ENCODE data around the gene TTLL11. TPM values are rescaled to one million over a fixed set of nuclear protein-coding genes. Genes with fewer than 3 reads are reported as not detected.

TTLL11 gene
- total RNA-seq, 1 experiment from 2014 or later = 2.3 TPM

- Histone ChIP-seq H3F3A (ENCODE audit: insufficient read depth, low read depth) (no peaks in the 10 kb centered on the region), H2AFZ (no peak overlapping the region), H3K4me2 (no peak overlapping the region), H3K27ac (no peak overlapping the region), H3K4me3 (no peak overlapping the region), H3K27me3 (ENCODE audit: insufficient read depth, low read depth) (no peaks in the 10 kb centered on the region), H3K9me3 (ENCODE audit: insufficient read depth, low read depth) (no peaks in the 10 kb centered on the region), H3K9me2 (ENCODE audit: insufficient read depth) (no peaks in the 10 kb centered on the region), H4K20me1 (ENCODE audit: insufficient read depth) (no peaks in the 10 kb centered on the region), H3K79me2 (ENCODE audit: low read depth) (no peaks in the 10 kb centered on the region), H3K4me1 (replicated peaks; ENCODE audit: insufficient read depth) (no peaks in the 10 kb centered on the region), H3K36me3 (ENCODE audit: low read depth) (no peaks in the 10 kb centered on the region)
- ChIA-PET POLR2A (ENCODE audit: unreplicated experiment) (no interaction called here), CTCF (no interaction called here)
- no TSS peak for BruUV-seq (replicated peaks)
- no peak for DNase-seq
- TF ChIP-seq CTCF (conservative IDR thresholded peaks at IDR 0.05) = no peak
- no peak for TF ChIP-seq EZH2 (IDR thresholded peaks at IDR 0.05; ENCODE audit: low read depth)
- intact Hi-C loops (cut with micrococcal nuclease; ENCODE audit: unreplicated experiment) = no loop called here
Measured at GRCh38 chr9:121858788-121859187, 234.3 kb downstream of the TTLL11 start.

DNA sequence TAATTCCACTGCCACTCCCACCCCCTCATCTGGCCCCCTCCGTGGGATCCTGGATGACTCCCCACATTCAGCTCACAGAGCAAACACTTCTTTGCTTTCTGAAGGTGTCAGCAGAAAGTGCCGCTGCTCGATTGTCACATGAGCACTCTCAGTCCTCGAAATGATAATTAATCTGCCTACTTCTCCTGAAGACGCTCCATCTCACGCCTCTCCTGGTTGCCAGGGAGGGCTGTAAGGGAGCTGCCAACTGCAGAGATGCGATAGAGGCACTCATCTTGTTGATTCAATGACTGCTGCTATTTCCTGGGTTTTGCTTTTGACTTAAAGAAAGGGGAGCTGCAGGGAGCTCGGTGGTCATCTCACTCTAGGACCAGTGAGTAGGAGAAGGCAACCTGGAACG is 235.2 kb downstream of the TTLL11 start:
- Histone ChIP-seq H3K9me2 (ENCODE audit: insufficient read depth) (no peaks in the 10 kb centered on the region), H3K36me3 (ENCODE audit: low read depth) (no peaks in the 10 kb centered on the region), H4K20me1 (ENCODE audit: insufficient read depth) (no peaks in the 10 kb centered on the region), H3K4me1 (replicated peaks; ENCODE audit: insufficient read depth) (no peaks in the 10 kb centered on the region), H3K27ac (no peak overlapping the region), H3K27me3 (ENCODE audit: insufficient read depth, low read depth) (no peaks in the 10 kb centered on the region), H3K4me2 (no peak overlapping the region), H3F3A (ENCODE audit: insufficient read depth, low read depth) (no peaks in the 10 kb centered on the region), H2AFZ (no peak overlapping the region), H3K4me3 (no peak overlapping the region), H3K79me2 (ENCODE audit: low read depth) (no peaks in the 10 kb centered on the region), H3K9me3 (ENCODE audit: insufficient read depth, low read depth) (no peaks in the 10 kb centered on the region)
- TF ChIP-seq EZH2 (IDR thresholded peaks at IDR 0.05; ENCODE audit: low read depth) (no peak), CTCF (conservative IDR thresholded peaks at IDR 0.05) (no peak)
- DNase-seq = no peak
- BruUV-seq (replicated peaks) = no TSS peak
- ChIA-PET CTCF (no interaction called here), POLR2A (ENCODE audit: unreplicated experiment) (no interaction called here)
- intact Hi-C loops (cut with micrococcal nuclease; ENCODE audit: unreplicated experiment) = no loop called here

DNA sequence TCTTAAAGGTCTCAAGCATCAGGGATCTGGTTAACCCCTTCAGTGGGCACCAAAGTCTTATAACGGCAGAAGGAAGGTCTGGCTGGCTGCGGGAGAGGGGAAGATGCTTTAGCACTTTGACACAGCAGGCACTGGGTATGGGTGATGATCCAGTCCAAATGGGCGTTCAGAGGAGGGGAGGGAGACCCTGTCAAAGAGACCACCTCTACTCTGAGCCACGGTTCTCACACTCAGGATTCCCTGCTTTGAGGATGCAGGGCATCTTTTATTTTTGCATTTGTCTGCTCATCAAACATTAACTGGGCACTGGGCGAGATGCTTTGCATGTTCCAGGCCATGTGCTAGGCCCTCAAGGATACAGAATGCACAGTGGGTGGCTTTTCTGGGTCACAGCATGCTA is 237.6 kb downstream of the TTLL11 start:
- no TSS peak for BruUV-seq (replicated peaks)
- H2AFZ ChIP-seq = no peak overlapping the region
- H3K9me3 ChIP-seq (ENCODE audit: insufficient read depth, low read depth) = no peaks in the 10 kb centered on the region
- H3K4me2 ChIP-seq = no peak overlapping the region
- H3K36me3 ChIP-seq (ENCODE audit: low read depth) = no peaks in the 10 kb centered on the region
- H4K20me1 ChIP-seq (ENCODE audit: insufficient read depth) = no peaks in the 10 kb centered on the region
- no peak for DNase-seq
- intact Hi-C loops (cut with micrococcal nuclease; ENCODE audit: unreplicated experiment) = no loop called here
- H3K4me1 ChIP-seq (replicated peaks; ENCODE audit: insufficient read depth) = no peaks in the 10 kb centered on the region
- no peak for TF ChIP-seq EZH2 (IDR thresholded peaks at IDR 0.05; ENCODE audit: low read depth)
- no peak for TF ChIP-seq CTCF (conservative IDR thresholded peaks at IDR 0.05)
- CTCF ChIA-PET = no interaction called here
- no peaks in the 10 kb centered on the region for H3K79me2 ChIP-seq (ENCODE audit: low read depth)
- H3F3A ChIP-seq (ENCODE audit: insufficient read depth, low read depth) = no peaks in the 10 kb centered on the region
- no peaks in the 10 kb centered on the region for H3K9me2 ChIP-seq (ENCODE audit: insufficient read depth)
- POLR2A ChIA-PET (ENCODE audit: unreplicated experiment) = interaction anchor here (0.6 kb wide), 1 partner anchor 256 kb away, joined by 7 read pairs; no protein-coding TSS in a partner anchor
- H3K27me3 ChIP-seq (ENCODE audit: insufficient read depth, low read depth) = no peaks in the 10 kb centered on the region
- no peak overlapping the region for H3K27ac ChIP-seq
- no peak overlapping the region for H3K4me3 ChIP-seq

Measured in PC-9 (cell line).